Trophoblast cell (in vitro differentiated cells and primary cell): Measurements from ENCODE around the gene SIDT2.

Experiments
- DNase-seq, 2 donors: peaks; one replicate each; pipeline ENCODE4 v3.0.0-alpha.2; 2016
- H2AFZ ChIP-seq: 2 replicates; pipeline ENCODE4 v1.6.1; 2013; ENCODE audit warnings: low read length, moderate library complexity, mild to moderate bottlenecking; ENCODE audit not compliant: insufficient read depth, poor library complexity
- H2AK5ac ChIP-seq: 2 replicates; pipeline ENCODE4 v1.6.1; 2013; ENCODE audit warnings: mild to moderate bottlenecking, low read length
- H2BK120ac ChIP-seq: 2 replicates; pipeline ENCODE4 v1.6.1; 2013; ENCODE audit warnings: low read length, mild to moderate bottlenecking, moderate library complexity; ENCODE audit not compliant: insufficient read depth, poor library complexity
- H2BK12ac ChIP-seq: 2 replicates; pipeline ENCODE4 v1.6.1; 2013; ENCODE audit warnings: mild to moderate bottlenecking, low read length, moderate library complexity
- H2BK5ac ChIP-seq: 2 replicates; pipeline ENCODE4 v1.6.1; 2013; ENCODE audit warnings: low read length, low read depth, moderate library complexity, mild to moderate bottlenecking; ENCODE audit not compliant: poor library complexity
- H3K14ac ChIP-seq: 2 replicates; pipeline ENCODE4 v1.6.1; 2013; ENCODE audit warnings: mild to moderate bottlenecking, low read length
- H3K18ac ChIP-seq: 2 replicates; pipeline ENCODE4 v1.6.1; 2013; ENCODE audit warnings: mild to moderate bottlenecking, low read length
- H3K23ac ChIP-seq: 2 replicates; pipeline ENCODE4 v1.6.1; 2013; ENCODE audit warnings: low read length
- H3K27ac ChIP-seq: 2 replicates; pipeline ENCODE4 v1.5.1; 2013; ENCODE audit warnings: low read depth, mild to moderate bottlenecking, inconsistent platforms, low read length, moderate library complexity
- H3K27me3 ChIP-seq: 2 replicates; pipeline ENCODE4 v1.6.1; 2013; ENCODE audit warnings: inconsistent platforms, mild to moderate bottlenecking, low read length, moderate library complexity; ENCODE audit not compliant: insufficient read depth
- H3K36me3 ChIP-seq, 2 experiments: 1 replicate in 1 of 2; 2 replicates in 1 of 2; pipeline ENCODE4 v1.6.1; 2013; ENCODE audit warnings: low read length in 2 of 2, mild to moderate bottlenecking in 2 of 2, moderate library complexity in 1 of 2; ENCODE audit not compliant: insufficient read depth in 2 of 2, control insufficient read depth in 1 of 2
- H3K4ac ChIP-seq: 2 replicates; pipeline ENCODE4 v1.6.1; 2013; ENCODE audit warnings: low read depth, mild to moderate bottlenecking, low read length, moderate library complexity
- H3K4me1 ChIP-seq, 2 experiments: 1 replicate in 1 of 2; 2 replicates in 1 of 2; pipeline ENCODE4 v1.6.1; 2013; ENCODE audit warnings: low read length in 2 of 2, mild to moderate bottlenecking in 2 of 2, moderate library complexity in 1 of 2; ENCODE audit not compliant: insufficient read depth in 2 of 2, control insufficient read depth in 1 of 2
- H3K4me2 ChIP-seq: 2 replicates; pipeline ENCODE4 v1.6.1; 2013; ENCODE audit warnings: inconsistent platforms, mild to moderate bottlenecking, low read length, moderate library complexity
- H3K4me3 ChIP-seq: 2 replicates; pipeline ENCODE4 v1.5.1; 2013; ENCODE audit warnings: mild to moderate bottlenecking, low read depth, low read length, inconsistent platforms
- H3K79me1 ChIP-seq: one replicate; pipeline ENCODE4 v1.6.1; 2013; ENCODE audit warnings: low read length
- H3K79me2 ChIP-seq: 2 replicates; pipeline ENCODE4 v1.6.1; 2013; ENCODE audit warnings: low read length, mild to moderate bottlenecking; ENCODE audit not compliant: control insufficient read depth, insufficient read depth, poor library complexity
- H3K9ac ChIP-seq: 2 replicates; pipeline ENCODE4 v1.6.1; 2013; ENCODE audit warnings: mild to moderate bottlenecking, low read length
- H3K9me3 ChIP-seq: 2 replicates; pipeline ENCODE4 v1.6.1; 2013; ENCODE audit warnings: low read depth, mild to moderate bottlenecking, control low read depth, inconsistent platforms, low read length; ENCODE audit not compliant: insufficient read depth
- H4K12ac ChIP-seq: 2 replicates; pipeline ENCODE4 v1.6.1; 2013; ENCODE audit warnings: low read depth, mild to moderate bottlenecking, low read length, moderate library complexity
- H4K8ac ChIP-seq: 2 replicates; pipeline ENCODE4 v1.6.1; 2013; ENCODE audit warnings: low read depth, mild to moderate bottlenecking, low read length, moderate library complexity
- H4K91ac ChIP-seq: one replicate; pipeline ENCODE4 v1.6.1; 2013; ENCODE audit warnings: low read depth, mild to moderate bottlenecking, low read length, moderate library complexity
- WGBS: extraction: QIAGEN DNeasy Blood & Tissue Kit; methylation state at CpG from one replicate; pipeline ENCODE4 v1.1.7; 2013; ENCODE audit warnings: missing lambda C conversion rate; ENCODE audit not compliant: insufficient read length, insufficient coverage; ENCODE audit errors: extremely low coverage; 5-methylcytosine and 5-hydroxymethylcytosine counted together

The SIDT2 gene

DNA sequence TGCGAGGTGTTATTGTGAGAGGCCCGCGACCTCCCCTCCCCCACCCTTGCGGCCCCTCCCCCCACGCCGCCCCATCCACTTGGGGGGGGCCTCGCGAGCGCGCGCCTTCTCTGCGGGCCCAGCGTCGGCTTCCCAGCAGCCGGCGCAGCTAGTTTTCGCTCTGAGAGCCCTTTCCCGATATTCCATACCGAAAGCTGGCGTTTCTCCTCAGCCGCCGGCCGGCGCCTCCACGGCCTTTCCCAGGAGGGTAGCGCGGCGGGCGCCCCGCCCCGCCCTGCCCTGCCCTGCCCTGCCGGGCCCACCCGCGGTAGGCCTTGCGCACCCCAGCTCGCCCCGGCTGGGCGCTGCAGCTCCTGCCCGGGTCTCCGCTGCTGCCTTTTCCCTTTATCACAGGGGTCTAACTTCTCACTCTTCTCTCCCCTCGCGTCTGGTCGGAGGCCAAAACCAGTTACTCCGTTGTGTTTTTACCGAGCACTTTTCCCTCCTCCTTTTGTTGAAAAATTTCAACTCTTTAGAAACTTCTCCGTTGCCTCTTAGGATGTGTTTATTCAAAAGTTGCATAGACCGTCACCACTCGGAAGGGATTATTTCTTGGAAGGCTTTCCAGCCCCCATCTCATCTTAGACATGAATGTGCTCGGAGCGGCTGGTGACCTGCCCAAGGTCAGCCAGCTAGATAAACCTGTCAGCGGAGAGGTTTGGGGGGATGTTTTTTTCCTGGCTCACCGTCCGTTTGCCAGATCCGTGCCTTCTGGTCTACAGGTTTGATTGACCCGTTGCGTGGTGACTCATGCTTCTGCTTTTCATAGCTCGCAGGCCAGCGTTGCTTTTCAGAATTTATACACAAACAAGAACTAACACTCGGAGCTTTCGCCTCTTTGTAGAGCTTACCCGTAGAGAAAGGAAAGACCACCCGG lies 33.8 kb upstream of the SIDT2 start:
- Histone ChIP-seq H3K27me3 (no peaks in the 10 kb centered on the region), H2AFZ (peak overlapping the region; percentile 87)

GRCh38 chr11:117145393-117145761 lies 33.2 kb upstream of the SIDT2 start:
- peaks cover 32% of the 10 kb centered on the region for H3K79me2 ChIP-seq
- DNase-seq = peak in 1 of 2 donors; percentile 35
- peak overlapping the region; percentile 96 for H3K4me3 ChIP-seq
- H2BK5ac ChIP-seq = no peak overlapping the region
- peaks cover 0 to 4% of the 10 kb centered on the region in 2 experiments for H3K4me1 ChIP-seq
- H2BK120ac ChIP-seq = no peak overlapping the region
- no peaks in the 10 kb centered on the region for H3K9me3 ChIP-seq
- no peak overlapping the region for H2AFZ ChIP-seq
- no peak overlapping the region for H4K8ac ChIP-seq
- peak overlapping the region; percentile 79 for H3K4me2 ChIP-seq
- no peak overlapping the region for H4K91ac ChIP-seq
- no peak overlapping the region for H3K23ac ChIP-seq
- H3K79me1 ChIP-seq = peaks cover 12% of the 10 kb centered on the region
- H2BK12ac ChIP-seq = no peak overlapping the region
- no peak overlapping the region for H4K12ac ChIP-seq
- peaks cover 13 to 18% of the 10 kb centered on the region in 2 experiments for H3K36me3 ChIP-seq
- H3K18ac ChIP-seq = no peak overlapping the region
- H2AK5ac ChIP-seq = no peak overlapping the region
- H3K14ac ChIP-seq = peak overlapping the region; percentile 65
- peak overlapping the region; percentile 52 for H3K27ac ChIP-seq
- no peaks in the 10 kb centered on the region for H3K27me3 ChIP-seq
- peak overlapping the region; percentile 46 for H3K9ac ChIP-seq
- no CpG with 5 or more reads among the region's 5 CpGs for WGBS
- peak overlapping the region; percentile 98 for H3K4ac ChIP-seq

More for the DNA sequence above, 33.8 kb upstream of the SIDT2 start:
- Histone ChIP-seq H3K9me3 (no peaks in the 10 kb centered on the region), H3K4ac (peak overlapping the region; percentile 98), H3K36me3 (peaks cover 13 to 15% of the 10 kb centered on the region in 2 experiments), H3K14ac (peak overlapping the region; percentile 95), H2BK5ac (peak overlapping the region; percentile 98), H3K4me3 (peak overlapping the region; percentile 96), H4K8ac (peak overlapping the region; percentile 92), H2AK5ac (peak overlapping the region; percentile 95), H2BK120ac (peak overlapping the region; percentile 96), H3K9ac (peak overlapping the region; percentile 94), H3K23ac (no peak overlapping the region), H3K18ac (peak overlapping the region; percentile 99), H3K4me2 (peak overlapping the region; percentile 88), H2BK12ac (peak overlapping the region; percentile 76), H3K4me1 (peaks cover 0 to 4% of the 10 kb centered on the region in 2 experiments), H3K27ac (peak overlapping the region; percentile 91), H3K79me1 (peaks cover 12% of the 10 kb centered on the region), H4K12ac (peak overlapping the region; percentile 94), H4K91ac (peak overlapping the region; percentile 93), H3K79me2 (peaks cover 32% of the 10 kb centered on the region)
- DNase-seq = peak; percentile 72 to 89
- no CpG with 5 or more reads among the region's 62 CpGs for WGBS

DNA sequence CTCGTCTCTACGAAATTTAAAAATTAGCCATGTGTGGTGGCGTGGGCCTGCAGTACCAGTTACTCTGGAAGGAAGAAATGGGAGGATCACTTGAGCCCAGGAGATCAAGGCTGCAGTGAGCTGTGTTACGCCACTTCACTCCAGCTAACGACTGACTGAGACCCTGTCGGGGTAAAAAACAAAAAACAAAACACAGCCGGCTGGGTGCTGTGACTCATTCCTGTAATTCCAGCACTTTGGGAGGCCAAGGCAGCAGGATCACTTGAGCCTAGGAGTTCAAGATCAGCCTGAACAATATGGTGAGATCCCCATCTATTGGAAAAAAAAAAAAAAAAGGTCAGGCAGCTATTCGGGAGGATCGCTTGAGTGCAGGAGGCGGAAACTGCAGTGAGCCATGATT lies 32.0 kb upstream of the SIDT2 start:
- no peak overlapping the region for H2BK120ac ChIP-seq
- H3K79me1 ChIP-seq = peaks cover 12% of the 10 kb centered on the region
- H2BK5ac ChIP-seq = no peak overlapping the region
- no peak overlapping the region for H3K23ac ChIP-seq
- no peak overlapping the region for H3K9ac ChIP-seq
- H3K4me3 ChIP-seq = no peak overlapping the region
- H2BK12ac ChIP-seq = no peak overlapping the region
- no peak overlapping the region for H4K12ac ChIP-seq
- H3K4me1 ChIP-seq = peaks cover 0 to 4% of the 10 kb centered on the region in 2 experiments
- no peaks in the 10 kb centered on the region for H3K27me3 ChIP-seq
- no peak overlapping the region for H3K4me2 ChIP-seq
- no peak overlapping the region for H4K91ac ChIP-seq
- no CpG with 5 or more reads among the region's 10 CpGs for WGBS
- H2AK5ac ChIP-seq = no peak overlapping the region
- peak overlapping the region; percentile 98 for H3K4ac ChIP-seq
- H3K27ac ChIP-seq = no peak overlapping the region
- H3K36me3 ChIP-seq = peaks cover 13 to 18% of the 10 kb centered on the region in 2 experiments
- no peak overlapping the region for H4K8ac ChIP-seq
- H3K14ac ChIP-seq = no peak overlapping the region
- H3K79me2 ChIP-seq = peaks cover 32% of the 10 kb centered on the region
- peak; percentile 55 to 59 for DNase-seq
- H3K18ac ChIP-seq = no peak overlapping the region
- no peak overlapping the region for H2AFZ ChIP-seq
- H3K9me3 ChIP-seq = no peaks in the 10 kb centered on the region

DNA sequence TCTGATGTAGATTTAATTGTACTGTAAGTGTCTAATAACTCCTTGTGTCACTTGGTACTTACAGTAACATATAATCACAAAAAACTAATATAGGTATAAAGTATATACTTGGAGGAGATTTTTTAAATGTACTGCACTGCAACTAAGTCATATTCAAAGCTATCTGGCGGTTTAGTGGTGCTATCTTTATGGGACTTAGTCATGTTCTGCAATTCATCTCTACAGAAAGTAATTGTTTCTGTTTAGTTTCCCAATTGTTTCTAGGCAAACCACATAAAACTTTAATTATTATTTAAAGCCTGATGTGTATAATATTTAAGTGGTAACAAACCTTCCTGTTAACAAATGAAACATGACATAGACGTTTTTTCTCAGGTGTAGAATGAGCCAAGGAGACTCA lies 26.5 kb upstream of the SIDT2 start:
- Histone ChIP-seq H3K79me1 (no peaks in the 10 kb centered on the region), H3K4ac (no peak overlapping the region), H2BK5ac (no peak overlapping the region), H3K18ac (no peak overlapping the region), H3K14ac (no peak overlapping the region), H3K4me3 (no peak overlapping the region), H3K4me1 (no peaks in the 10 kb centered on the region), H3K23ac (no peak overlapping the region), H3K9ac (no peak overlapping the region), H4K91ac (no peak overlapping the region), H2AFZ (no peak overlapping the region), H3K27ac (no peak overlapping the region), H4K8ac (no peak overlapping the region), H3K4me2 (no peak overlapping the region), H3K27me3 (no peaks in the 10 kb centered on the region), H4K12ac (no peak overlapping the region), H3K36me3 (peaks cover 20 to 28% of the 10 kb centered on the region in 2 experiments), H3K9me3 (no peaks in the 10 kb centered on the region), H3K79me2 (peaks cover 11% of the 10 kb centered on the region), H2BK120ac (no peak overlapping the region), H2AK5ac (no peak overlapping the region), H2BK12ac (no peak overlapping the region)
- no peak for DNase-seq
- no CpG with 5 or more reads among the region's 2 CpGs for WGBS
